ENCODE data around the gene CSRP2.

Gene CSRP2

GRCh38 chr12:76859611-76860010 is 19.2 kb downstream of the CSRP2 start:
- DNase-seq: no peak

- DNase-seq: no peak
Measured at GRCh38 chr12:76856018-76856644, 22.7 kb downstream of the CSRP2 start.

- no peak for DNase-seq
Measured at GRCh38 chr12:76855271-76855670, 23.5 kb downstream of the CSRP2 start.

- no peak for DNase-seq
Measured at GRCh38 chr12:76852106-76852505, 26.7 kb downstream of the CSRP2 start.

DNA sequence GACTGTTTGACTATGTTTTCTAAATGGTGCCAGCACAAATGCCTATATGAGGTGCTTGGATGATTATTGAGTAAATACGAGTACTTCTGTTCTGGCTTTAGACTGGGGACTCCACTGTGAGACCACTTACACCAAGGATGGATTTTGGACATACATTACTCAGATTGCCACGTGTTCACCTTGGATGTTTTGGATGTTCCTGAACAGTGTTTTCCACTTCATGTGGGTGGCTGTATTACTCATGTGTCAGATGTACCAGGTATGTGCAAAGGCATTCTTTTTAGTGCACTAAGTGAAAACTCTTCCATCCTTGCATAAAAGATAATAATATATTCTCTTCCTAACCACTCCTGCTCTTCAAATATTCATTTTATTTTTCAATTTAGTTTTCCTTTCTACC is 30.7 kb downstream of the CSRP2 start:
- no peak for DNase-seq

- DNase-seq: no peak
Measured at GRCh38 chr12:76847260-76847659, 31.6 kb downstream of the CSRP2 start.

GRCh38 chr12:76836633-76837032 is 42.2 kb downstream of the CSRP2 start:
- DNase-seq: no peak

GRCh38 chr12:76830436-76830835 is 48.4 kb downstream of the CSRP2 start:
- DNase-seq: no peak

DNA sequence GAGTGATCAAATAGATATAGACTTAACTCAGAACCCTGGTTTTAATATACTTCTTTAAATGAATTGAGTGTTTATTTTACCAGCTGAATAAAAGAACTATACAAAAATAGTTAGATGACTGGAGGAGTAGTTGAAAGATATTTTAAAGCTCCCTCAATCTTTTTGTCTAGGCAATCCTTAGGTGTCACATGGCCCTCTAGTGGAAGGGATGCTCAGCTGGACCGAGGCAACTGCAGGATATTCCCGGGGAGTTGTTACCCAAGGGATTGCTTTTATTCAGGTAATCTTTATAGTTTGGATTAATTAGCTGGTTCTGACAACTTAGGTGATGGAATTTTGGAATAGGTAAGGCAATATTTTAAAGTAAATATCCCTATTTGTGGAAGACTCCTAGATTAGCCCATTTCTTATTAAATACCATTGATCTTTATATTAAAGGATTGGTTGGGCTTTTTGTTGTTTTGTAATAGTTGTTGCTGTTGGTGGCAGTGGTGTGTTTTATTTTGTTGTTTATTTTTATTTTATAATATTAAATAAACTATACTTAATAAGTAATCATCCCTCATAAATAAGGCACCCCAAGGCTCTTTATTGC is 57.8 kb downstream of the CSRP2 start:
- no peak for DNase-seq

DNA sequence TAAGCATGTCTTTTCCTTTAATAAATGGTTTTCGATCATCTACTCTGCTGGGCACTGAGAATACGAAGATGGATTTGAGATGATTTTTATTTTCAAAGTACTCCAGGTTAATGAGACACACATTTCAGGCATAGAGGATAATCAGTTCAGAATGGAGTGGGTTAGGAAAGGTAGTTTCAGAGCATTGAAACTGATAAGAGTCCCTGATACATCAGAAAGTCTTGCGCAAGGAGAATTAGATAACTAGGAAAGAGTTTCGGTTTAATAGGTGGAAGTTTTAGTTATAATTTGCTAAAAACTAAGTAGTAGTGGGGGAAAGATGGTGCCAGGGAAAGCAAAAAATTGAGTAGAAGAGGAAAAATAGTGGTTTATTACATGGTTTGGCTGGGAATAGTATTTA is 64.8 kb downstream of the CSRP2 start:
- no peak for DNase-seq

- DNase-seq: no peak
Measured at GRCh38 chr12:76813265-76813664, 65.6 kb downstream of the CSRP2 start.

DNA sequence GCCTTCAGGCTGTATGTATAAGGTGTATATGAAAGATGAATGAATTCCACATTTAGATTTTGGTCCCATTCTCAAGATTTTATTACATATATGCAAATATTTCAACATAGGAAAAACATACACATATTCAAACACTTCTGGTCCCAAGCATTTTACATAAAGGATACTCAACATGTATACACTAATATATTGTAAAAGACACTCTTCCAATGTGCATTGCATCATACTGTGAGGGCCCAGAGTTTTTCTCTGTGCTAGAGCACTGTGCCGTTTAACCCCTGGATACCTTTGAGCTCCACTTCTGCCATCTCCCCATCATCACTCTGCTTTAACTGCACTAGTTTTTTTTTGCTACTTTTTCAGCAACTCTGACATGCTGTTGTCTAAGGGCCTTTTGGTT is 66.8 kb downstream of the CSRP2 start:
- no peak for DNase-seq

DNA sequence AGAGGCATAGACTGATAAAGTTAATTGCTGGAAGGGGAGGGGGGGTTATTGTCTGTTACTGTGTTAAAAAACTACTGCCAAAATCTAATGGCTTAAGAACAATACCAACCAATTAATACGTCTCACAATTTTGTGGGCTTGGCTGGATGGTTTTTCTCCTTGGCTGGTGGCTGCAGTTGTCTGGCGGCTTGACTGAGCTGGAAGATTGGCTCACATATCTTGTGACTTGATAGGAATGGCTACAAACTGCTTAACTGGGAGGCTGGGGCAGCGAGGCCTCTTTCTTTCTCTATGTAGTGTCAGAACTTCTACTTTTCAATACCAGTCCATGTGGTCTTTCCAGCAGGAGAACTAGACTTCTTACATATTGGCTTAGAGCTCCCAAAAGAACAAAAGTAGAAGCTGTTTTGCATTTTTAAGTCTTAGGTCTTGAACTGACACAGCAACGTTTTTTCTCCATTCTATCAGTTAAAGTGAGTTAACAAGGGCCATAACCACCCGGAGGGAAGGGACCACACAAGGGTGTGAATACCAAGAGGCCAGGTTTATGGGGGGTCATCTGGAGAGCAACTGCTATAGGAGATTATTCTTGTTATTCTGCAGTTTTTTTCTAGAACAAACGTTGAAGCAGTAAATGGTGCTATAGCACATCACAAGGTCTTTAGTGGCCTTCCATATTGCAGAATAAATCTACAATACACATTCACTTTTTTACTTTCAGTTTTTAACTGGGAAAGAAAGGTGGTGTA is 68.0 kb downstream of the CSRP2 start:
- no peak for DNase-seq
